Fibroblast of lung (primary cell): ENCODE results near the gene CEACAM16. TPM values are rescaled to one million over a fixed set of nuclear protein-coding genes. Genes with fewer than 3 reads are reported as not detected.

Experiments
- DNase-seq, 2 donors: peaks; one replicate each; pipeline versions ENCODE4 v3.0.0 to v3.0.0-alpha.2; 2010; ENCODE audit warnings: low read depth in 2 of 2
- H2AFZ ChIP-seq: 2 replicates; pipeline ENCODE4 v1.5.1; 2012; ENCODE audit warnings: low read length, control low read depth, inconsistent platforms
- H3K27ac ChIP-seq: 2 replicates; pipeline ENCODE4 v1.5.1; 2011; ENCODE audit warnings: low read length, control low read depth; ENCODE audit not compliant: insufficient read depth
- H3K27me3 ChIP-seq: 2 replicates; pipeline ENCODE4 v1.5.1; 2011; ENCODE audit warnings: mild to moderate bottlenecking, low read length; ENCODE audit not compliant: control insufficient read depth, insufficient read depth
- H3K36me3 ChIP-seq: 2 replicates; pipeline ENCODE4 v1.5.1; 2011; ENCODE audit warnings: low read length; ENCODE audit not compliant: control insufficient read depth, insufficient read depth
- H3K4me1 ChIP-seq: 2 replicates; pipeline ENCODE4 v1.5.1; 2011; ENCODE audit warnings: low read length; ENCODE audit not compliant: control insufficient read depth, insufficient read depth; ENCODE audit errors: extremely low read depth
- H3K4me2 ChIP-seq: 2 replicates; pipeline ENCODE4 v1.5.1; 2011; ENCODE audit warnings: low read length, control low read depth; ENCODE audit not compliant: insufficient read depth; ENCODE audit errors: extremely low read depth
- H3K4me3 ChIP-seq, 4 experiments: fragments of 200-600 bp in 1 of 4; sonication (generic) in 1 of 4; replicated peaks in 1 of 4; 2 replicates each; pipeline ENCODE4 v1.5.1; 2011 to 2016; ENCODE audit warnings: low read length in 4 of 4, low read depth in 3 of 4, mild to moderate bottlenecking in 3 of 4, control low read depth in 2 of 4, inconsistent platforms in 1 of 4, mixed read lengths in 1 of 4; ENCODE audit not compliant: insufficient read depth in 1 of 4; ENCODE audit errors: control extremely low read depth in 1 of 4
- H3K79me2 ChIP-seq: 2 replicates; pipeline ENCODE4 v1.5.1; 2012; ENCODE audit warnings: mild to moderate bottlenecking, low read length, inconsistent platforms; ENCODE audit not compliant: control insufficient read depth, insufficient read depth
- H3K9ac ChIP-seq: 2 replicates; pipeline ENCODE4 v1.5.1; 2011; ENCODE audit warnings: mild to moderate bottlenecking, low read length, control low read depth; ENCODE audit not compliant: insufficient read depth
- H3K9me3 ChIP-seq: 2 replicates; pipeline ENCODE4 v1.5.1; 2012; ENCODE audit warnings: low read depth, low read length; ENCODE audit not compliant: control insufficient read depth, insufficient read depth
- H4K20me1 ChIP-seq: 2 replicates; pipeline ENCODE4 v1.5.1; 2011; ENCODE audit warnings: low read length; ENCODE audit not compliant: control insufficient read depth, insufficient read depth; ENCODE audit errors: extremely low read depth
- EZH2 ChIP-seq: IDR thresholded peaks from 2 replicates; pipeline ENCODE4 v1.5.1; 2012; ENCODE audit warnings: low read length, control low read depth, mild to moderate bottlenecking; ENCODE audit errors: missing control alignments
- polyA plus RNA-seq, 2 donors: library from polyadenylated mRNA; depleted of rRNA in 1 of 2; stranded (reverse) in 1 of 2; unstranded in 1 of 2; fragments of >200 nt; gene quantifications; 2 replicates each; pipeline ENCODE4 v1.2.1, GENCODE V29; 2011 to 2012; ENCODE audit warnings: missing spikeins in 1 of 2
- total RNA-seq: library from RNA; depleted of rRNA; stranded (reverse); fragments of >200 nt; gene quantifications from 2 replicates; pipeline ENCODE4 v1.2.1, GENCODE V29; 2014
- TF ChIP-seq, protein P1 (sequence below), 2 donors: IDR thresholded peaks in 1 of 2; conservative IDR thresholded peaks in 1 of 2; 1 replicate in 1 of 2; 2 replicates in 1 of 2; pipeline ENCODE4 v1.5.1; 2011 to 2012; ENCODE audit warnings: low read length in 2 of 2, control low read depth in 1 of 2, inconsistent platforms in 1 of 2, low read depth in 1 of 2, mild to moderate bottlenecking in 1 of 2

Gene CEACAM16
- total and polyA plus RNA-seq, 2 donors (not counting 1 experiment from before 2014, with no cell fraction given): not detected

DNA sequence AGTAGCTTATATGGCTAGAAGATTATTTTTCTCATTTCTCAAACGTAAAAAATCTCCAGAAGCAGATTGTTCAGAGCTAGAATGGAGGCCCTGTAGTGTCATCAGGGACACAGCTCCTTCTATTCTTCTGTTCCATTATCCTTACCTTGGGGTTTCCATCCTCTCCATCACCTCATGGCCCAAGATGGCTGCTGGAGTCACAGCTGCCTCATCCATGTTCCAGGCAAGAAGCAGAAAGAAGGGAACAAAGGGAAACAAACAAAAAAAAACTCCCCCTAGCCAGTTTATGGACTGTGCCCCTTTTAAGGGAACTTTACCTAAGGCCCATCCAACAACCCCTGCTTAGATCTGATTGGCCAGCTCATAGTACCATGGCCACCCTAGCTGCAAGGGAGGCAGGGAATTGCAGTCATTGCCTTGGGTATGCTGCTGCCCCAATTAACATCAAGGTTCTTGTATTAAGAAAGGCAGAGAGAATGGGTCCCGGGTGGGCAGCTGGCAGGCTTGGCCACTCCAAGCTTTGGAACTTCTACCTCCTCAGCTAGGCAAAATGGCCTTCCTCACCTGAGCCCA, 15.7 kb downstream of the CEACAM16 start:
- H2AFZ ChIP-seq: no peak overlapping the region

DNA sequence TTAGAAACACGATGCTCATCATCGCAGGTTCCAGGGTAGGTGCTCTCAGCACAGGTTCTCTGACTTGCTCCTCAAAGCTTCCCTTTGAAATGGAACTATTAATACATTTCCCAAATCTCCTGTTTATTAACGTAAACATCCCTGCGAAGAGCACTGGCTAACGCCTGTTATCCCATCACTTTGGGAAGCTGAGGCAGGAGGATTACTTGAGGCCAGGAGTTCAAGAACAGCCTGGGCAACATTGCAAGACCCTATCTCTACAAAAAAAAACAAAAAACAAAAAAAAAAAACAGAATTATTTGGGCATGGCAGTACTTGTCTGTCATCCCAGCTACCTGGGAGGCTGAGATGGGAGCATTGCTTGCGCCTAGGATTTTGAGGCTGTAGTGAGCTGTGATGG, 18.7 kb downstream of the CEACAM16 start:
- Histone ChIP-seq H3K4me3 (no peak overlapping the region), H3K9ac (no peak overlapping the region), H3K9me3 (no peaks in the 10 kb centered on the region), H3K4me2 (no peak overlapping the region), H3K79me2 (no peaks in the 10 kb centered on the region), H3K36me3 (no peaks in the 10 kb centered on the region), H2AFZ (no peak overlapping the region), H3K27ac (no peak overlapping the region), H3K4me1 (peaks cover 6% of the 10 kb centered on the region), H3K27me3 (no peaks in the 10 kb centered on the region), H4K20me1 (no peaks in the 10 kb centered on the region)
- no peak for DNase-seq
- TF ChIP-seq, protein P1, sequence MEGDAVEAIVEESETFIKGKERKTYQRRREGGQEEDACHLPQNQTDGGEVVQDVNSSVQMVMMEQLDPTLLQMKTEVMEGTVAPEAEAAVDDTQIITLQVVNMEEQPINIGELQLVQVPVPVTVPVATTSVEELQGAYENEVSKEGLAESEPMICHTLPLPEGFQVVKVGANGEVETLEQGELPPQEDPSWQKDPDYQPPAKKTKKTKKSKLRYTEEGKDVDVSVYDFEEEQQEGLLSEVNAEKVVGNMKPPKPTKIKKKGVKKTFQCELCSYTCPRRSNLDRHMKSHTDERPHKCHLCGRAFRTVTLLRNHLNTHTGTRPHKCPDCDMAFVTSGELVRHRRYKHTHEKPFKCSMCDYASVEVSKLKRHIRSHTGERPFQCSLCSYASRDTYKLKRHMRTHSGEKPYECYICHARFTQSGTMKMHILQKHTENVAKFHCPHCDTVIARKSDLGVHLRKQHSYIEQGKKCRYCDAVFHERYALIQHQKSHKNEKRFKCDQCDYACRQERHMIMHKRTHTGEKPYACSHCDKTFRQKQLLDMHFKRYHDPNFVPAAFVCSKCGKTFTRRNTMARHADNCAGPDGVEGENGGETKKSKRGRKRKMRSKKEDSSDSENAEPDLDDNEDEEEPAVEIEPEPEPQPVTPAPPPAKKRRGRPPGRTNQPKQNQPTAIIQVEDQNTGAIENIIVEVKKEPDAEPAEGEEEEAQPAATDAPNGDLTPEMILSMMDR (conservative IDR thresholded peaks at IDR 0.05 in 1 of 2, IDR thresholded peaks at IDR 0.05 in 1 of 2; ENCODE audit: low read depth in 1 of 2, low read length in 2 of 2): no peak
- TF ChIP-seq EZH2: no peak

More for the DNA sequence above, 15.7 kb downstream of the CEACAM16 start:
- Histone ChIP-seq H4K20me1 (no peaks in the 10 kb centered on the region), H3K27ac (no peak overlapping the region), H3K4me1 (peaks cover 6% of the 10 kb centered on the region), H3K27me3 (no peaks in the 10 kb centered on the region), H3K79me2 (no peaks in the 10 kb centered on the region), H3K9ac (no peak overlapping the region), H3K36me3 (no peaks in the 10 kb centered on the region), H3K4me3 (no peak overlapping the region), H3K4me2 (no peak overlapping the region), H3K9me3 (no peaks in the 10 kb centered on the region)
- no peak for DNase-seq
- no peak for TF ChIP-seq EZH2
- TF ChIP-seq, protein P1 (conservative IDR thresholded peaks at IDR 0.05 in 1 of 2, IDR thresholded peaks at IDR 0.05 in 1 of 2; ENCODE audit: low read depth in 1 of 2, low read length in 2 of 2): no peak

DNA sequence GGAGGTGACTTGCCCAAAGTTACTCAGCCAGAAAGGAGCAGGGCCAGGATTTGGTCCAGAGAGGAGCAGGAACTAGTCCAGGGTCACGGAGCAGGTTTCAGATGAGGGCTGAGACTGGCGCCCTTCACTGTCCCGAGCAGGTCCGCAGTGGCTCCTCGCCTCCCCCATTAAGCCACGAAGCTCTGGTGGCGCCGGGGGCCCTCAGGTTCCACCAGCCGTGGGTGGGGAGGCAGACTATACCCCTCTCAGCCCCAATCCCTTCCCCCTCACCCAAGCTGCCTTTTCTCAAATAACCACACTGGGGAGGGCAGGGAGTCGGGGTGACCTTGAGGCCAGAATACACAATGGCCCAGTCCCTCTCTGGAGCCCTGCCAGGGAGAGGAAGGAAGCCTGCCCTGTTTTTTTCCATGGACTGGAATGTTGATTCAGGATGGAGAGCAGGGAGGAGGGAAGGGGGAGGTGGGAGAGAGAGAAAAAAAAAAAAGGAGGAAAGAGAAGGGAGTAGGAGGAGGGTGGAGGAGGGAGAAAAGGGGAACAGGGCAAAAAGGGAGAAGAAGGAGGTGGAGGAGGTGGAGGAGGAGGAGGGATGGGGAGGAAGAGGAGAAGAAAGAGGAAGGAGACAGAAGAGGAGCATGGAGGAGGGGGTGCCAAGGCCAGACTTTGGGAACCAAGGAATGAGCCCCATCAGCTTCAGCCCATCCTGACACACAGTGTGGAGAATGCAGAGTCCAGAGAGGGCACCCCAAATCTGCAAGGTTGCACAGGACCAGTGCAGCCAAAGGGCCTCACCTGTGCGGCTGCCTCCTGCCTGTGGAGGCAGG, 19.7 kb downstream of the CEACAM16 start:
- peak; percentile 70 to 73 for DNase-seq
- Histone ChIP-seq H3K9ac (no peak overlapping the region), H3K4me2 (peak overlapping the region; percentile 61), H2AFZ (peak overlapping the region; percentile 57), H3K4me3 (no peak overlapping the region), H3K36me3 (no peaks in the 10 kb centered on the region), H3K9me3 (no peaks in the 10 kb centered on the region), H4K20me1 (no peaks in the 10 kb centered on the region), H3K79me2 (no peaks in the 10 kb centered on the region), H3K27ac (peak overlapping the region; percentile 50), H3K27me3 (no peaks in the 10 kb centered on the region), H3K4me1 (peaks cover 6% of the 10 kb centered on the region)
- TF ChIP-seq, protein P1 (conservative IDR thresholded peaks at IDR 0.05 in 1 of 2, IDR thresholded peaks at IDR 0.05 in 1 of 2; ENCODE audit: low read depth in 1 of 2, low read length in 2 of 2): no peak
- no peak for TF ChIP-seq EZH2
